ENCODE results near the gene METTL8.

DNA sequence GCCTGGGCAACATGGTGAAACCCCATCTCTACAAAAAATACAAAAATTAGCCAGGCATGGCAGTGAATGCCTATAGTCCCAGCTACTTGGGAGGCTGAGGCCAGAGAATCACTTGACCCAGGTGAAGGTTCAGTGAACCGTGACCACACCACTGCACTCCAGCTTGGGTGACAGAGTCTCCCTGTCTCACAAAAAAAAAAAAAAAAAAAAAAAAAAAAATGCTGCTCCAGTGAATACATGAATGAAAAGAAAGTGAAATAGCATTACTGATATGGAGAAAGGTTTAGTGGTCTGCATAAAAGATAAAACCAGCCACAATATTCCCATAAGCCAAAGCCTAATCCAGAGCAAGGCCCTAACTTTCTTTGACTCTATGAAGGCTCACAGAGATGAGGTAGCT, 44.5 kb downstream of the METTL8 start:
- TF ChIP-seq CTCF (conservative IDR thresholded peaks at IDR 0.05; ENCODE audit: low read length) (no peak), EZH2phosphoT487 (IDR thresholded peaks at IDR 0.05; ENCODE audit: borderline replicate concordance) (no peak)
